OCI-LY1 (cell line): ENCODE results near the gene SIRT6.

ENCODE experiments used
- H2AFZ ChIP-seq: fragments of 200-600 bp; sonication (generic), shearing (Covaris generic); 2 replicates; pipeline ENCODE4 v1.6.0; 2014; ENCODE audit warnings: antibody characterized with exemption, mild to moderate bottlenecking, low read length
- H3F3A ChIP-seq: fragments of 200-600 bp; sonication (generic), shearing (Covaris generic); 2 replicates; pipeline ENCODE4 v1.6.0; 2014; ENCODE audit warnings: mild to moderate bottlenecking, antibody characterized with exemption, low read length, moderate library complexity; ENCODE audit not compliant: insufficient read depth
- H3K27ac ChIP-seq: fragments of 200-600 bp; sonication (generic); 2 replicates; pipeline ENCODE4 v1.5.1; 2014; ENCODE audit warnings: low read length, mixed run types, mild to moderate bottlenecking, low read depth; ENCODE audit not compliant: poor library complexity, severe bottlenecking
- H3K27me3 ChIP-seq: fragments of 200-600 bp; sonication (generic); 2 replicates; pipeline ENCODE4 v1.6.0; 2014; ENCODE audit warnings: antibody characterized with exemption, mild to moderate bottlenecking, low read length, moderate library complexity; ENCODE audit not compliant: insufficient read depth
- H3K36me3 ChIP-seq: fragments of 200-600 bp; sonication (generic); 2 replicates; pipeline ENCODE4 v1.6.1; 2014; ENCODE audit warnings: mild to moderate bottlenecking, antibody characterized with exemption, low read length, moderate library complexity, mixed read lengths; ENCODE audit not compliant: insufficient read depth
- H3K4me1 ChIP-seq: fragments of 200-600 bp; sonication (generic); 2 replicates; pipeline ENCODE4 v1.5.1; 2014; ENCODE audit warnings: mild to moderate bottlenecking, low read length, moderate library complexity; ENCODE audit not compliant: insufficient read depth, severe bottlenecking
- H3K4me2 ChIP-seq: fragments of 200-600 bp; sonication (generic), shearing (Covaris generic); 2 replicates; pipeline ENCODE4 v1.6.1; 2014; ENCODE audit warnings: low read length
- H3K4me3 ChIP-seq: fragments of 200-600 bp; sonication (generic); 2 replicates; pipeline ENCODE4 v1.5.1; 2014; ENCODE audit warnings: low read length, low read depth, mild to moderate bottlenecking, mixed read lengths; ENCODE audit not compliant: poor library complexity, severe bottlenecking
- H3K79me2 ChIP-seq: fragments of 200-600 bp; shearing (Covaris generic); 2 replicates; pipeline ENCODE4 v1.6.1; 2016; ENCODE audit warnings: mixed run types, low read length, mixed read lengths; ENCODE audit not compliant: insufficient read depth
- H3K9ac ChIP-seq: fragments of 200-600 bp; sonication (generic), shearing (Covaris generic); 2 replicates; pipeline ENCODE4 v1.6.1; 2014; ENCODE audit warnings: mild to moderate bottlenecking, low read length, mixed read lengths
- H3K9me2 ChIP-seq: fragments of 200-600 bp; sonication (generic), shearing (Covaris generic); 2 replicates; pipeline ENCODE4 v1.6.1; 2014; ENCODE audit warnings: low read depth, mild to moderate bottlenecking, low read length, mixed read lengths
- H3K9me3 ChIP-seq: fragments of 200-600 bp; shearing (Covaris generic); 2 replicates; pipeline ENCODE4 v1.6.1; 2014; ENCODE audit warnings: low read length, mixed read lengths
- H4K20me1 ChIP-seq: fragments of 200-600 bp; sonication (generic), shearing (Covaris generic); 2 replicates; pipeline ENCODE4 v1.6.0; 2016; ENCODE audit warnings: mild to moderate bottlenecking, low read length; ENCODE audit not compliant: insufficient read depth
- CTCF ChIP-seq: fragments of 200-600 bp; sonication (generic), shearing (Covaris generic); IDR thresholded peaks from 2 replicates; pipeline ENCODE4 v1.5.1; 2017; ENCODE audit warnings: mild to moderate bottlenecking, antibody characterized with exemption, low read length, moderate library complexity, mixed read lengths
- EZH2 ChIP-seq: fragments of 200-600 bp; sonication (generic), shearing (Covaris generic); IDR thresholded peaks from 2 replicates; pipeline ENCODE4 v1.8.0; 2017; ENCODE audit warnings: borderline replicate concordance, mixed run types, mild to moderate bottlenecking, antibody characterized with exemption, low read length, moderate library complexity, mixed read lengths

The SIRT6 gene

GRCh38 chr19:4229179-4229931 lies 47.0 kb upstream of the SIRT6 start, which contains the start of gene EBI3:
Gene EBI3, plus strand, starts transcription at chr19:4229523. Its CDS starts 28 bp downstream, at chr19:4229551.
- no peak within 1 kb of the TSS for H3K9ac ChIP-seq
- no peaks in the 10 kb centered on the region for H3F3A ChIP-seq
- H3K79me2 ChIP-seq: no peaks in the 10 kb centered on the region

GRCh38 chr19:4228765-4229178 lies 46.4 kb upstream of the SIRT6 start:
- Histone ChIP-seq H3K27me3 (no peaks in the 10 kb centered on the region; the same call in 1 of the 2 replicates), H3K27ac (no peak overlapping the region), H3K79me2 (no peaks in the 10 kb centered on the region), H3K9me3 (no peaks in the 10 kb centered on the region), H3K9ac (no peak overlapping the region), H3F3A (no peaks in the 10 kb centered on the region), H3K4me2 (no peak overlapping the region), H3K4me1 (no peaks in the 10 kb centered on the region), H2AFZ (no peak overlapping the region), H3K4me3 (no peak overlapping the region), H4K20me1 (no peaks in the 10 kb centered on the region), H3K9me2 (no peaks in the 10 kb centered on the region), H3K36me3 (no peaks in the 10 kb centered on the region)
- TF ChIP-seq CTCF (no peak), EZH2 (no peak)

More at GRCh38 chr19:4229179-4229931, 47.0 kb upstream of the SIRT6 start, which contains the start of gene EBI3:
- no peak within 1 kb of the TSS for H3K27ac ChIP-seq
- no peaks in the 10 kb centered on the region for H3K9me2 ChIP-seq
- no peaks in the 10 kb centered on the region for H3K9me3 ChIP-seq
- TF ChIP-seq CTCF (no peak), EZH2 (no peak)
- no peaks in the 10 kb centered on the region for H4K20me1 ChIP-seq
- H3K4me1 ChIP-seq: no peaks in the 10 kb centered on the region
- no peak within 1 kb of the TSS for H3K4me3 ChIP-seq
- no peak within 1 kb of the TSS for H2AFZ ChIP-seq
- no peaks in the 10 kb centered on the region; the same call in 1 of the 2 replicates for H3K27me3 ChIP-seq
- H3K4me2 ChIP-seq: no peak within 1 kb of the TSS
- no peaks in the 10 kb centered on the region for H3K36me3 ChIP-seq

GRCh38 chr19:4227771-4228170 lies 45.4 kb upstream of the SIRT6 start:
- Histone ChIP-seq H4K20me1 (no peaks in the 10 kb centered on the region), H3K9ac (no peak overlapping the region), H3K36me3 (no peaks in the 10 kb centered on the region), H3K4me1 (no peaks in the 10 kb centered on the region), H3K4me2 (no peak overlapping the region), H3K9me3 (no peaks in the 10 kb centered on the region), H2AFZ (no peak overlapping the region), H3F3A (no peaks in the 10 kb centered on the region), H3K27me3 (no peaks in the 10 kb centered on the region; the same call in 1 of the 2 replicates), H3K9me2 (no peaks in the 10 kb centered on the region), H3K4me3 (no peak overlapping the region), H3K27ac (no peak overlapping the region), H3K79me2 (no peaks in the 10 kb centered on the region)
- TF ChIP-seq CTCF (no peak), EZH2 (no peak)
